ENCODE measurements around the gene SANBR.
"Not testable (repeated sequence)": the region's sequence is repeated elsewhere in the genome, so short reads cannot be mapped to it uniquely, and the experiment has no call there.

The SANBR gene

GRCh38 chr2:61029533-61029932 is 36.1 kb upstream of the SANBR start:
- Histone ChIP-seq H3K27ac (ENCODE audit: low read depth, low read length) (no peak overlapping the region), H3K79me2 (ENCODE audit: control insufficient read depth, insufficient read depth, low read length, unreplicated experiment) (peaks cover 13% of the 10 kb centered on the region), H3K4me1 (ENCODE audit: control insufficient read depth, insufficient read depth, low read length, unreplicated experiment) (no peaks in the 10 kb centered on the region), H3K27me3 (ENCODE audit: insufficient read depth, low read length) (no peaks in the 10 kb centered on the region), H3K36me3 (ENCODE audit: insufficient read depth, low read length) (peaks cover 34% of the 10 kb centered on the region), H2AFZ (ENCODE audit: low read length, unreplicated experiment) (no peak overlapping the region), H3K4me3 (ENCODE audit: low read depth, low read length) (no peak overlapping the region)

- not testable (repeated sequence) for H3K27me3 ChIP-seq (ENCODE audit: insufficient read depth, low read length); H2AFZ ChIP-seq (ENCODE audit: low read length, unreplicated experiment); H3K4me1 ChIP-seq (ENCODE audit: control insufficient read depth, insufficient read depth, low read length, unreplicated experiment); H3K4me3 ChIP-seq (ENCODE audit: low read depth, low read length); H3K27ac ChIP-seq (ENCODE audit: low read depth, low read length); H3K79me2 ChIP-seq (ENCODE audit: control insufficient read depth, insufficient read depth, low read length, unreplicated experiment)
- H3K36me3 ChIP-seq (ENCODE audit: insufficient read depth, low read length) = peaks cover 42% of the 10 kb centered on the region
Measured at GRCh38 chr2:61034592-61034991, 31.1 kb upstream of the SANBR start.

DNA sequence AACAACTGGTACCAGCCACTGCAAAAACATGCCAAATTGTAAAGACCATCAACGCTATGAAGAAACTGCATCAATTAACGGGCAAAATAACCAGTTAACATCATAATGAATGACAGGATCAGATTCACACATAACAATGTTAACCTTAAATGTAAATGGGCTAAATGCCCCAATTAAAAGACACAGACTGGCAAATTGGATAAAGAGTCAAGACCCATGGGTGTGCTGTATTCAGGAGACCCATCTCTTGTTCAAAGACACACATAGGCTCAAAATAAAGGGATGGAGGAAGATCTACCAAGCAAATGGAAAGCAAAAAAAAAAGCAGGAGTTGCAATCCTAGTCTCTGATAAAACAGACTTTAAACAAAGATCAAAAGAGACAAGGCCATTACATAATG is 29.0 kb upstream of the SANBR start:
- H3K27ac ChIP-seq (ENCODE audit: low read depth, low read length); H3K27me3 ChIP-seq (ENCODE audit: insufficient read depth, low read length); H3K79me2 ChIP-seq (ENCODE audit: control insufficient read depth, insufficient read depth, low read length, unreplicated experiment); H3K4me3 ChIP-seq (ENCODE audit: low read depth, low read length); H3K4me1 ChIP-seq (ENCODE audit: control insufficient read depth, insufficient read depth, low read length, unreplicated experiment); H2AFZ ChIP-seq (ENCODE audit: low read length, unreplicated experiment): not testable (repeated sequence)
- H3K36me3 ChIP-seq (ENCODE audit: insufficient read depth, low read length) = peaks cover 35% of the 10 kb centered on the region

GRCh38 chr2:61042807-61043206 is 22.9 kb upstream of the SANBR start:
- Histone ChIP-seq H3K4me1 (ENCODE audit: control insufficient read depth, insufficient read depth, low read length, unreplicated experiment) (no peaks in the 10 kb centered on the region), H3K79me2 (ENCODE audit: control insufficient read depth, insufficient read depth, low read length, unreplicated experiment) (no peaks in the 10 kb centered on the region), H3K4me3 (ENCODE audit: low read depth, low read length) (no peak overlapping the region), H3K27ac (ENCODE audit: low read depth, low read length) (no peak overlapping the region), H3K36me3 (ENCODE audit: insufficient read depth, low read length) (no peaks in the 10 kb centered on the region), H2AFZ (ENCODE audit: low read length, unreplicated experiment) (no peak overlapping the region), H3K27me3 (ENCODE audit: insufficient read depth, low read length) (no peaks in the 10 kb centered on the region)

DNA sequence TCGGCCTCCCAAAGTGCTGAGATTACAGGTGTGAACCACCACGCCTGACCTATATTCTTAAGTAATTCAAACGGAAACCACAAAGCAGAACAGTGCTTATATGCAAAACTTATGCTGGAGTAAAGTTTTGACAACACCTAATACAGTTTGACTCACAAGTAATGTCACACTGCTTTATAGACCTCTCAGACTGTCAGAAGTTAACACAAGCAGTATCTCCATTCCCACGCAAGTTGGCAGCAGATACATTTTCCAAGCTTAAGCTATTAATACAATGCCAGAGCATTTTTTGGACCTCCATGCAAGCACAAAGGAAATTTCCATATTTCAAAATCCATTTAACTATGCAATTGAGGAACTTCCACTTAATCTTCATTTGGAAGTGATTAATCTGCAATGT is 21.0 kb upstream of the SANBR start:
- Histone ChIP-seq H3K4me1 (ENCODE audit: control insufficient read depth, insufficient read depth, low read length, unreplicated experiment) (no peaks in the 10 kb centered on the region), H3K79me2 (ENCODE audit: control insufficient read depth, insufficient read depth, low read length, unreplicated experiment) (no peaks in the 10 kb centered on the region), H3K27me3 (ENCODE audit: insufficient read depth, low read length) (no peaks in the 10 kb centered on the region), H3K27ac (ENCODE audit: low read depth, low read length) (no peak overlapping the region), H2AFZ (ENCODE audit: low read length, unreplicated experiment) (no peak overlapping the region), H3K4me3 (ENCODE audit: low read depth, low read length) (no peak overlapping the region), H3K36me3 (ENCODE audit: insufficient read depth, low read length) (peaks cover 8% of the 10 kb centered on the region)

DNA sequence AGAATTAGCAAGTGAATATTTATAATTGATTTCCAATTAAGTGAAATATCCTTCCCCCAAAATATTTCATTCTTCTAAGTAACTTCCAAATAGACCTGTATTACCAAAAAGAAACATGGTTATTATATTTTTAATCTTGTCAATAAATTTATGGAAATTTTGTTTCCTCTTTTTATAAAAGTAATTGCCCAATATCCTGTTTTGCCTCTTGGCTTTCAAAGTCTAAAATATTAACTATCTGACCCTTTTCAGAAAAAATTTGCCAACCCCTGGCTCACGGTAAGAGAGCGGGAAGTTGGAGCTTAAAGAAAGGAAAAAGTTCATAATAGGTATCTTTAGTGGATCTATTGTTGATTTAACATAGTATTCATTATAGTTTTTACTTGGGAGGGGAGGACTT is 20.4 kb upstream of the SANBR start:
- Histone ChIP-seq H3K27me3 (ENCODE audit: insufficient read depth, low read length) (no peaks in the 10 kb centered on the region), H3K4me1 (ENCODE audit: control insufficient read depth, insufficient read depth, low read length, unreplicated experiment) (no peaks in the 10 kb centered on the region), H3K36me3 (ENCODE audit: insufficient read depth, low read length) (peaks cover 8% of the 10 kb centered on the region), H3K4me3 (ENCODE audit: low read depth, low read length) (no peak overlapping the region), H2AFZ (ENCODE audit: low read length, unreplicated experiment) (no peak overlapping the region), H3K27ac (ENCODE audit: low read depth, low read length) (no peak overlapping the region), H3K79me2 (ENCODE audit: control insufficient read depth, insufficient read depth, low read length, unreplicated experiment) (no peaks in the 10 kb centered on the region)

DNA sequence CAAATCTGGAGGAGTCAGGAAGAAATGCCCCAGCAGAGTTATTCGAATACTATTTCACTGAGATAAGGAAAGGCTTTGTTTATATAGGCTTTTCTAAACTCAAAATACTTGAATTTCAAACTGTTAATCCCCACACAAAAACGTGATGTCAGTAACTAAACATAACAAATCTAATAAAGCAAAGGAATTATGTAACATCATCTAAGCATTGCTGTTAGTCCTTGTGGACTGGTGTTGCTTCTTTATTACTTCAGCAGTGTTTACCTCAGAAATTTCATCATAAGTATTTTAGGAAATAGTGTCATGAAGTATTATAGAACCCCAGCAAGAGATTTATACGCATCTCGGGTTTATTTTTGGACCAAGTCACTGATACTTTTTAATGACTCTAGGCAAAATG is 19.7 kb upstream of the SANBR start:
- H2AFZ ChIP-seq (ENCODE audit: low read length, unreplicated experiment) = no peak overlapping the region
- H3K27me3 ChIP-seq (ENCODE audit: insufficient read depth, low read length) = no peaks in the 10 kb centered on the region
- H3K36me3 ChIP-seq (ENCODE audit: insufficient read depth, low read length) = peaks cover 8% of the 10 kb centered on the region
- no peak overlapping the region for H3K4me3 ChIP-seq (ENCODE audit: low read depth, low read length)
- no peak overlapping the region for H3K27ac ChIP-seq (ENCODE audit: low read depth, low read length)
- H3K79me2 ChIP-seq (ENCODE audit: control insufficient read depth, insufficient read depth, low read length, unreplicated experiment) = no peaks in the 10 kb centered on the region
- H3K4me1 ChIP-seq (ENCODE audit: control insufficient read depth, insufficient read depth, low read length, unreplicated experiment) = no peaks in the 10 kb centered on the region

DNA sequence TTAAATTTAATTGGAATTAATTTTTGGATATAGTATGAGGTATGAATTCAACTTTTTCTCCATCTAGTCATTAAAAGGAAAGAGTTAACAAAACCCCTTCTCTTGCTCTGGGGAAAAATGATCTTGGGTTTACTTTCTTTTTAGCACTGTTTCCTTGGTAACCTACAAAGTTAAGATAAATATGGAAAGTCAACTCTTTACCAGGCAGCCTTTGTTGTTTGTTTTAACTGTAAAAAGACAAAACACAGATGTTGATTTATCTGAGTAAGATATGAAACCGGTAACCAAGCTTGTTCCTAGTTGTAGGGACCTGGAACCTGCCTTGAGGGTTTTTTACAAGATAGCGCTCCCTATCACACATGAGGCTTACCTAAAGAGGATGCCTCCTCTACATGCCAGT is 10.1 kb upstream of the SANBR start:
- H3K27me3 ChIP-seq (ENCODE audit: insufficient read depth, low read length) = no peaks in the 10 kb centered on the region
- no peaks in the 10 kb centered on the region for H3K79me2 ChIP-seq (ENCODE audit: control insufficient read depth, insufficient read depth, low read length, unreplicated experiment)
- H3K36me3 ChIP-seq (ENCODE audit: insufficient read depth, low read length) = no peaks in the 10 kb centered on the region
- no peak overlapping the region for H3K4me3 ChIP-seq (ENCODE audit: low read depth, low read length)
- H2AFZ ChIP-seq (ENCODE audit: low read length, unreplicated experiment) = no peak overlapping the region
- H3K27ac ChIP-seq (ENCODE audit: low read depth, low read length) = no peak overlapping the region
- H3K4me1 ChIP-seq (ENCODE audit: control insufficient read depth, insufficient read depth, low read length, unreplicated experiment) = no peaks in the 10 kb centered on the region

DNA sequence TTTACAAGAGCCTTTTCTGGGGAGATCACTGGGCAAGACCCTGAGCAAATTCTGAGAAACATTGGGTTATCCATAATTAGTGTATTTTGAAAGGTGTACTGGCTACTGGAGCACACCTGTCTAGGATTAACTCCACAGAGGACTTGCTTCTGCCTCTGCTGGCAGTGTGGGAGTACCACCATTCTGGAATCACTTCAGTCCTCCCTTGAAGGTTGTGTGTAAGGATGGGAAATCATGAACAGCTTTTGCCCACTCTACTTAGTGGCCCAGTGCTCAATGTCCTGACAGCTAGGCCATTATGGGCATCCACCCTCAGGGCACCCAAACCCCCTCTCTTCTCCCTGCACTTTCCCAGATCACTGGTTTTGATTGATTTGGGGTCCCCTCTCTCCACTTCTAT is 8.1 kb upstream of the SANBR start:
- Histone ChIP-seq H2AFZ (ENCODE audit: low read length, unreplicated experiment) (no peak overlapping the region), H3K79me2 (ENCODE audit: control insufficient read depth, insufficient read depth, low read length, unreplicated experiment) (no peaks in the 10 kb centered on the region), H3K27ac (ENCODE audit: low read depth, low read length) (no peak overlapping the region), H3K4me1 (ENCODE audit: control insufficient read depth, insufficient read depth, low read length, unreplicated experiment) (no peaks in the 10 kb centered on the region), H3K27me3 (ENCODE audit: insufficient read depth, low read length) (no peaks in the 10 kb centered on the region), H3K36me3 (ENCODE audit: insufficient read depth, low read length) (no peaks in the 10 kb centered on the region), H3K4me3 (ENCODE audit: low read depth, low read length) (no peak overlapping the region)

- no peaks in the 10 kb centered on the region for H3K36me3 ChIP-seq (ENCODE audit: insufficient read depth, low read length)
- H2AFZ ChIP-seq (ENCODE audit: low read length, unreplicated experiment) = no peak overlapping the region
- no peaks in the 10 kb centered on the region for H3K27me3 ChIP-seq (ENCODE audit: insufficient read depth, low read length)
- no peaks in the 10 kb centered on the region for H3K79me2 ChIP-seq (ENCODE audit: control insufficient read depth, insufficient read depth, low read length, unreplicated experiment)
- H3K4me1 ChIP-seq (ENCODE audit: control insufficient read depth, insufficient read depth, low read length, unreplicated experiment) = no peaks in the 10 kb centered on the region
- no peak overlapping the region for H3K27ac ChIP-seq (ENCODE audit: low read depth, low read length)
- no peak overlapping the region for H3K4me3 ChIP-seq (ENCODE audit: low read depth, low read length)
Measured at GRCh38 chr2:61059382-61059781, 6.3 kb upstream of the SANBR start.

DNA sequence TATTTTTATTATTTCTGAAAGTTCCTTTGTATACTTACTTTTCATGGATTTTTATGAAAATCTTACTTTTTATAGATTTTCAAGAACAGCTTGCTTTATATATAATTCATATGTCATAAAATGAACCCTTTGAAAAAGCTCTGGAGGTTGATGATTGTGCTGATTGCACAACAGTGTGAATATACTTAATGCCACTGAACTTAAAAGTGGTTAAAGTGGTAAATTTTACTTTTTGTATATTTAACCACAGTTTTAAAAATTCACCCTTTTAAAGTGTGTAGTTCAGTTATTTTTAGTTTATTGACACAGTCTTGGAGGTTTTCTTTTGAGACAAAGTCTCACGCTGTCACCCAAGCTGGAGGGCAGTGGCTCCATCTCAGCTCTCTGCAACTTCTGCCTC is 8.4 kb downstream of the SANBR start:
- peaks cover 7% of the 10 kb centered on the region for H3K79me2 ChIP-seq (ENCODE audit: control insufficient read depth, insufficient read depth, low read length, unreplicated experiment)
- no peak overlapping the region for H2AFZ ChIP-seq (ENCODE audit: low read length, unreplicated experiment)
- H3K27me3 ChIP-seq (ENCODE audit: insufficient read depth, low read length) = no peaks in the 10 kb centered on the region
- no peak overlapping the region for H3K27ac ChIP-seq (ENCODE audit: low read depth, low read length)
- H3K4me3 ChIP-seq (ENCODE audit: low read depth, low read length) = no peak overlapping the region
- H3K4me1 ChIP-seq (ENCODE audit: control insufficient read depth, insufficient read depth, low read length, unreplicated experiment) = no peaks in the 10 kb centered on the region
- H3K36me3 ChIP-seq (ENCODE audit: insufficient read depth, low read length) = peaks cover 17% of the 10 kb centered on the region

GRCh38 chr2:61085883-61086282 is 20.2 kb downstream of the SANBR start:
- H3K4me1 ChIP-seq (ENCODE audit: control insufficient read depth, insufficient read depth, low read length, unreplicated experiment) = no peaks in the 10 kb centered on the region
- peaks cover 14% of the 10 kb centered on the region; the same call in 1 of the 2 replicates for H3K36me3 ChIP-seq (ENCODE audit: insufficient read depth, low read length)
- H3K4me3 ChIP-seq (ENCODE audit: low read depth, low read length) = no peak overlapping the region
- no peak overlapping the region for H2AFZ ChIP-seq (ENCODE audit: low read length, unreplicated experiment)
- H3K27ac ChIP-seq (ENCODE audit: low read depth, low read length) = no peak overlapping the region
- H3K79me2 ChIP-seq (ENCODE audit: control insufficient read depth, insufficient read depth, low read length, unreplicated experiment) = no peaks in the 10 kb centered on the region
- H3K27me3 ChIP-seq (ENCODE audit: insufficient read depth, low read length) = no peaks in the 10 kb centered on the region
